T1000 (cell line): ENCODE measurements around the gene FCER1G.
A peak's percentile ranks its signal among the peaks of the same experiment; 100 is the strongest.

Experiments used
- DNase-seq: peaks from one replicate; lab custom pipeline; 2025; ENCODE audit warnings: mixed read lengths; lab: John Stamatoyannopoulos, UW

Gene FCER1G

DNA sequence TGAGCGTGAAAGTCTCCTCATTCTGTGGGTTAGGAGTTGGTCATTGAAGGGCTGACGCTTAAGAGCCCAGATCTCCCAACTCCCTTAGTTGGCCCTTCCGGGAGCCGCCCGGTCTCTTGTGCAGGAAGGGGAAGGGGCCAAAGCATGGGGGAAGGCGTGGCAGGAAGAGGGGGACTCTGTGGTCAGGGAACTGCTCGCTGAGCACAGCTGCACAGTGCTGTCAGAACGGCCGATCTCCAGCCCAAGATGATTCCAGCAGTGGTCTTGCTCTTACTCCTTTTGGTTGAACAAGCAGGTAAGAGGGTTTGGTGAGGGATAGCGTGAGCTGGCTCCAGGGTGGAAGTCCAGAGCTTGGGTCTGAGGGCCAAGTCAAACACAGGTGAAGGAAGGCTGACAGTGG lies at the start of gene FCER1G:
Gene FCER1G (plus strand): TSS at position 220 of the 400 bp plus-strand sequence. CDS start 27 bp downstream, at position 247.
- no peak for DNase-seq

DNA sequence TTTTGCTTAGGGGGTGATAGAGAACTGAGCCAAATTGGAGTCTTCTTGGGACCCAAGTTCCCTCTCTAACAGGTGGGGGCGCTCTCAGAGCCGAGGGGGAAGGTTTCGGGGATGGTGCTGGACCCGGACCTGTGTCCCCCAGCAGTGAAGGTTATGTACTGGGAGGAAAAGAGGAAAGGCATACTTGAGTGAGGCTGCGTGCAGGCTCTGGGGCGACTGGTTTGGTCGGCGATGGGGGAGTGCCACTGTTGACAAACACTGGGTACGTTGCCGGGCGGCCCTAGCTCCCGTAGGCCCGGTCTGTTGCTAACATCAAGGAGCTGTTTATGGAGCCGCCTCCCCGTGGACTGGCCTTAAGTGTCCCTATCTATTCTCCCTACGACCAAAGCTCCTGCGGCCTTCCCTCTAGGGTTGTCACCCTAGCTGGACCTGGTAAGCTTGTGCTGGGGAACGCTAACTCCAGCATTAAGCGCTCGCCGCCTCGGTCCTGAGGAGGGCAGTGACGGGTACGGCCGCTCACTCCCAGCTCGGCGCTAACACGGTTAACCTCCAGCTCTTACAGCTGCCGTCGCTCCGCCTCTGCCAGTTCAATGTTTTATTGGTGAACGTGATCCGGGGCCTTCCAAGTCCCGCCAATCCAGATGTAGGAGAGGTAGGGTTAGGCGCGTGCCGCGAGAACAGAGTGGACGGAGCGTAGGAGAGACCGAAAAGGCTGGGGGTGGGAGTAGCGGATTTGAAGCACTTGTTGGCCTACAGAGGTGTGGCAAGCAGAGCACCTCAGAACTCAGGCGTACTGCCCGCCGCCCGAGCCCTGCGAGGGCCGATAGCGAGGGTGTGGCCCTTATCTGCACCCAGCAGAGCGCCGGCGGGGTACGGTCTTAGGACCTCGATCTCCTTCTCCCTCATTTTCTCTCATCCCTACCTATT lies 49.1 kb upstream of the FCER1G start, which contains the start of gene PPOX:
Gene PPOX (plus strand): TSS at position 685 of the 927 bp plus-strand sequence. CDS start 422 bp downstream, outside the sequence.
- peak; percentile 88 for DNase-seq

DNA sequence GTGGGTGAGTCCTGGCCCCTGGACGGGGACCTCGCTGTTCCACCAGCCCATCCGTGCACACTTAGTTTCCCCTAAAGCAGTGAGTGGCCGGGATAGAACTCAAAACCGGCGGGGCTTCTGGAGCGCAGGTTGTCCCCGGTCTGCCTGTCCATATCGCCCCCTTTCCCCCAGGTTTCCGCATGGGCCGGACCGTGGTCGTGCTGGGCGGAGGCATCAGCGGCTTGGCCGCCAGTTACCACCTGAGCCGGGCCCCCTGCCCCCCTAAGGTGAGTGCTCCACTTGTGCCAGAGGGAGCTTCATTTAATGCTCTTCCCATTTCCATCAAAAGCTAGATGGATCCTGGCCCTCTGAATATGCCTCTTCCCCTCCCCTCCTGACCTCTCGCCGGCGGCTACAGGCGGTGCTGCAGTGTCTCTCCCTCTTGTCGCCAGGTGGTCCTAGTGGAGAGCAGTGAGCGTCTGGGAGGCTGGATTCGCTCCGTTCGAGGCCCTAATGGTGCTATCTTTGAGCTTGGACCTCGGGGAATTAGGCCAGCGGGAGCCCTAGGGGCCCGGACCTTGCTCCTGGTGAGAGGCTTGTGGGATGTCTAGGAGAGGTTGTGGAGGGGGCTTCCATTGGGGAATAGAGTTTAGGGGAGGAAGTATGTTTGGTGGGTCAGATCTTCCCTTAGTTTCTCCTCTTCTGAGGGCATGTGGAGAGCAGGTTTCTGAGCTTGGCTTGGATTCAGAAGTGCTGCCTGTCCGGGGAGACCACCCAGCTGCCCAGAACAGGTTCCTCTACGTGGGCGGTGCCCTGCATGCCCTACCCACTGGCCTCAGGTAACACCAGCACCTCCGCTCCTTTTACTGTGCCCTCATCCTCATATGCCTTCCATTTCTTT lies 48.2 kb upstream of the FCER1G start:
- DNase-seq = no peak

DNA sequence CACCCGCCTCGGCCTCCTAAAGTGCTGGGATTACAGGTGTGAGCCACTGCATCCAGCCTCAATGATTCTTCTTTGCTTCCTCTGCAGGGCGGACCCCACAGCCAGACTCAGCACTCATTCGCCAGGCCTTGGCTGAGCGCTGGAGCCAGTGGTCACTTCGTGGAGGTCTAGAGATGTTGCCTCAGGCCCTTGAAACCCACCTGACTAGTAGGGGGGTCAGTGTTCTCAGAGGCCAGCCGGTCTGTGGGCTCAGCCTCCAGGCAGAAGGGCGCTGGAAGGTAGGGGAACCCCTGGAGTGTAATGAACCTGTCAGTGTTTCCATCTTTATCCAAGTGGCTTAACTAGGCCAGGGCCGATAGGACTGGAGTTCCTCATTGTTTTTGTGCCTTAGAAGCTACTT lies 46.2 kb upstream of the FCER1G start:
- DNase-seq = no peak

DNA sequence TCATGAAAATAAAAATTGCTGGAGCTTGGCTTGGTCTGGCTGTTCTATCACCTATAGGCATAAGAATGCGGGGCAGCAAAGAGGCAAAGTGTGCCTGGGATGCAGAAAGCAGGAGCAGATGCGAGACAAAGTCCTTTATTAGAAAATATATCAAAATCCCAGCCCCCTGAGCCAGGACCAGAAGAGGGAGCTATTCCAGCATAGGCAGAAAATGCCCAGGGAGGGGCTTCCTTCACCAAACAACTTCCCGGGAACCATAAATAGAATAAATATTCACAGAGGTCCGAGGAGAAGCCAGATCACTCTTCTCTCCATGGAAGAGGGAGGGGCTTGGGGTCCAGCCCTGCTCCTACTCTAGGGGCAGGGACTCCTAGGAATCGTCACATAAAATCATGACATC lies 43.9 kb upstream of the FCER1G start:
- no peak for DNase-seq

DNA sequence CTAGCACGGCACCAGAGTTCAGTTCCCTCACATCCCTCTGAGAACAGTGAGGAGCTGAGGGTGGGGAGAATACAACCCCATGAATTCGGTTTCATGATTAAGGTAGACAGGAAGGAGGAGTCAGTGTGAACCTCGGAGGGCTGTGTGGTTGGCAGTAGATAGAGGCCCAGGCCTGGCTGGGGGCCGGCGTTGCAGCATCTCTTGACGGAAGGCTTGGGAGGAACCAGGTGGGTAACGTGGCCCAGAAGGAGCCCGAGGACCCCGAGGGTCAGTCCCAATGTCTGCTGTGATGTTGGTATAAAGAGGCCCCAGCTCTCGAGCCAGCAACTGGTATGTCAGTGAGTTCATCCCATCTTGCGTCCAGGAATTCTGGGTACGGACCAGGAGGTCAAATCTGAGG lies 43.4 kb upstream of the FCER1G start:
- no peak for DNase-seq

DNA sequence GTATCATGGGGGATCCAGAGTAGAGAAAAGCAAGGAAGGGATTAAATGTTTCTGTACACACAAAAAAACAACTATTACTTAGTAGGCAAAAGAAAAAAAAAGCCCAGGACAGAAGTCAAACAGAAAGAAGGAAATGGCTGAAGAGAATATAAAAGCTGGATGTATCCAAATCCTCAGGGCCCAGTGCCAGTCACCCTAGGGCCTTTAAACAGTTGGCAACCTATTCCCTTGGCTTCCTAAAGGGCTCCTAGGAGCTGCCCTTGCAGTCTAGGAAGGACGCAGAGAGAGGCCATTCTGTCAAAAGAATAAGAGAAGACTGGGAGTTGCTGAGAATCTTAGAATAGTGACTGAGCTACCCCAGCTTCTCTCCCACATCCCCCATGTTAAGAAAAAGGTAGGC lies 42.7 kb upstream of the FCER1G start:
- no peak for DNase-seq

DNA sequence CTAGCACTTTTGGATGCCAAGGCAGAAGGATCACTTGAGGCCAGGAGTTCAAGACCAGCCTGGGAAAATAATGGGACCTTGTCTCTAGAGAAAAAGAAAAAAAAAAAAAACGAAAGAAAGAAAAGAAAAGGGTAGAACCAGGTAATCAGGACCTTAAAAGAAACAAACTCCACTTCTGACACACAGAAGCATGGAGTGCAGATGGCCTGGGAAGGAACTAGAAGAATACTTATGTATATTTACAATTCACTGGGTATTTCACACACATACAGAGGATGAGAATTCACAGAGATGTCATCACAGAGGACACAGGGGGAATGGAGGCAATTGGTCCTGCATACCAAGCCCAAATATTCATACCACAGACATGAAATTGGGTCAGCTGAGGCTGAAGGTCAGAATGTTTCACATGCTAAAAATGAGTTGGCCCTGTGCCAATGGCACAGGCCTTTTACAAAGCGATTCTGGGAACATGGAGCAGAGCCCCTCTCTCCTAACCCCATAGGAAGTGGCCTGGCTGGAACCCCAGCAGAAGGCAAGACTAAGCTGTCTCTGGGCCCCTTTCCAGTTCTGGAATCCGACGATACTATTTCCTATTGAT lies 42.2 kb upstream of the FCER1G start:
- no peak for DNase-seq

DNA sequence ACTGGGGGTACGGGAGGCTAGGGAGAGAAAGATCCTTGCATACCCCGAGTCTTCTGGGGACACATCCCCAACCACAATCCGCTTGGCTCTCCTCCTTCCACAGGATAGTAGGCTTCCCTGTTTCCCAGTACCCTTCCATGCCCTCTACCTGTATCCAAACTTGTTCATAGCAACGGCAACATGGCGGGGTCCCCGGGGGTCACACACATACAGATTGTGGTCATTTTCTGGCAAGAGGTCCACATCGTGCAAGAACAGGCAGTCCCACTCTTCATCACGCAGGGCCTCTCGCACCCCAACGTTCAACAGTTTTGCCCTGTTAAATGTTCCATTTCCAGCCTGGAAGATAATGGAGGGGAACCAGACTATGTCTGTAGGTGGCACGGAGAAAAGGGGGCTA lies 41.4 kb upstream of the FCER1G start:
- no peak for DNase-seq

DNA sequence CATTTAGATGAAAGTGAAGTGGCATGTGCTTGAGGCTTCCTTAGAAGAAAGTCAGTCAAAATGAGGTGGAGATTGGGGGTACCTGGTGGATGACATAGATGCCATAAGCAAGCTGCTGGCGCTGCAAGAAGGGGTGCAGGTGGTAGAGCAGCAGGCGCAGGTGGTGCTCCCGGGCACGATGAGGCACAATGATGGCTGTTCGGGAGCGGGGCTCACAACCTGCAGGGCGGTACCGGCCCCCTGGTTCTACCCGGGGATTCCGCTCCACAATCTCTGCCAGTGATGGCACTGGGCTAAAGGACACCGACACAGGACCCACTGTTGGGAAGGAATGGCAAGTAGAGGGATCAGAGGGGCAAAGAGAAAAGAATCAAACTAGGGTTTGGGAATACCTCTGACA lies 40.2 kb upstream of the FCER1G start:
- no peak for DNase-seq

DNA sequence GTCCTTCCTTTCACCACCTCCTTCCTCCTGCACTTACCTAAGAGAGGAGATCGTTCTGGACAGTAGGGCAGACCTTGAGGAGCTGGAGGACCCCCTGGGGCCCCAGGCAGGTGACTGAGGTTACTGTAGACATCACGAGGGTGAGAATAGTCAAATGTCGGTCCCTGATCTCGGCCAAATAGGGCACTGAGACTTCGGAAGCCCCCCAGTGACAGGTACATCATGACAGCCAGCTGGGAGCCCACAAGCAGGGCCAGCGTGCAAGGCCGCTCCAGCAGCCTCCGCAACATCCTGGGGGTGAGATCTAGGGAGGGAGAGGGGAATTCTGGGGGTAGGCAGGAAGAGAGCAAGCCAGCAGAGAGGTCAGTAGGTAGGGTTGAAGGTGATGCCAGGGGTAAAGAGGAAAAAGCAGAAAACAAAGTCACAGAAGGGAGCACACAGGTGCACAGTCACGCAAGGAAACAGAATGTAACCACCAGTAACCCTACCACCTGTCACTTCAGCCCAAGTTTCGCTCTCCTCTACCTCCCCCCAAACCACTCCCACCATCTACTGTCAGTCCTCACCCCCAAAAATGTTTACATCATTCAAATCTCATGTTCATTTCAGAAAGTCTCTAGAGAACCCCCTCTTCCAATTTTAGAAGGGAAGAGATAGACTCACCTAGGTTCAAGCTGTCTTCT lies 39.2 kb upstream of the FCER1G start:
- no peak for DNase-seq

DNA sequence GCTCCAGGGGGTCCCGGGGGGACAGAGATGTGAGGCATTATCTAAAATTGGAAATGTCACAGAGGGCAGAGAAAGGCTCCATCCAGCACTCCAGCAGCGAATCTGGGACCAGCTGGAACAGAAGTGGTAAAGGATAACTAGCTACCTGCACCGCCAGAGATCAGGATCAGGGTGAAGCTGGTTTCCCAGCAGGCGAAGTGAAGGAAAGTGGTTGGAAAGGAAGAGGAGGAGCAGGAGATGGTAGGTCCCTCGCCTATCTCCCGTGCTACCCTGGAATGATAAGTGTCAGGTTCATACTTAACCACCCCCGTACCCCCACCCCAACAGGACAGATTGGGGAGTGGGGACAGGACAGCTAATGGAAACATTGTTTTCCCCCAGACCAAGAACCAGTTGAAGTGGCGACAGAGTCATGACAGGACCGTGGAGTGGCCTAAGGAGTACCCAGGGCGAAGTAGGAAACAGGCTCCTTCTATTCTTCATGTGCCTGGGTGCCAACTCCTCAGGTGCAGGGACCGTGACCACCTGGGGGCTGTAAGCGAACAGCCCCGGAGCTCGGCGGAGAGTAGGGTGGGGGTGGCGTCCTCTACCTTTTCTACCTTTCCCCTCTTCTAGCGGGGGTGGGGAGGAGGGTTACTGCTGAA lies 38.5 kb upstream of the FCER1G start:
- DNase-seq = no peak

DNA sequence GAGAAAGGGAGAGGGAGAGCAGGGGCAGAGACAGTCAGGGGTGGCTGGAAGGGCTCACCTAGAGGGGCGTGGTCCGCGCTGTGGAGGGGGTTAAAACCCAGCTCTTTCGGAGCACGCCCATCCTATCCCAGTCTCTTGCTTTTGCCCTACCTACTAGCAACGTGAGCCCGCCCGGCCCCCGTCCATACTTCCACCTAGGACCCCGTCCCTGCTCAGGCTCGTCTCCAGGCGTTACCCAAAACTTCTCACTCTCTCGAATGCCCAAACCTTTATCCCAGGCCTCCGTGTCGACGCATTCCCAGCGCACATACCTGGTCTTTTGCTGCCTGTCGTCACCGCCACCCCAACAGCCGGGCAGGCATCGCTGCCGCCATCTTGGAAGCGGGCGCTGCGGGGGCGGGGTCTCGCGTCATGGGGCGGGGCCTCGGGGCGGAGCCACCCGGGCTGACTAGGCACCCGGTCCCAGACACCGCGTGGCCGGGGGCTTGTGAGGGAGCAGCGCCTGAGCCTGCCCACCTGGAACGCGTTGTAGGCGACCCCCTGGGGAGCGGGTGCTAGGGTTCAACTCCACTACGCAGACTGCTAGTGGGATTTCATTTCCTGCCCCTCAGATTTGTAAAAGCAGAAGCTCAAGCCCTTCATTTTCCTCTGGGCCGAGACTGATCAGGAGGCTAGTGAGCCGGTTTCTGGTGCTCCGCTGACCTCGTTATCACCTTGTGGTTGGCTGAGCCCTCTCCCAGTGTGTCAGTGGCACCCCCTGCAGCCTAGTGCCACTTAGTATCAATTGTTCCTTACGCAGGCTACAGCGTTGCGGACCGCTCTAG lies 37.8 kb upstream of the FCER1G start, which contains the start of gene B4GALT3:
Gene B4GALT3 (minus strand): TSS at position 396 of the 824 bp plus-strand sequence. CDS start 1,447 bp downstream, outside the sequence.
- peak; percentile 75 for DNase-seq

DNA sequence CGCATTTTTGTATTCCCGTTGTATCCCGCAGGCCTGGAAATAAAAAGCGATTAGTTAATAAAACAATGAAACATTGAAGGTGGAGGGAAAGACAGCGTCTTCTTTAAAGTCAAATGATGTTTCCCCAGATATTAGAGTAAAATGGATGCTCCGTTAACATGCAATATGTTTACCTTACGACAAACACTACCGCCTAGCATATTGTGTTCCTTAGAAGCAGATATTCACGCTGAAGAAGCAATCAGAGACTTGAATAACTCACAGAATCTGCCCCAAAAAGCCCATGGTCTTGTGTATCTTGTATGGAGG lies 37.2 kb upstream of the FCER1G start:
- no peak for DNase-seq

DNA sequence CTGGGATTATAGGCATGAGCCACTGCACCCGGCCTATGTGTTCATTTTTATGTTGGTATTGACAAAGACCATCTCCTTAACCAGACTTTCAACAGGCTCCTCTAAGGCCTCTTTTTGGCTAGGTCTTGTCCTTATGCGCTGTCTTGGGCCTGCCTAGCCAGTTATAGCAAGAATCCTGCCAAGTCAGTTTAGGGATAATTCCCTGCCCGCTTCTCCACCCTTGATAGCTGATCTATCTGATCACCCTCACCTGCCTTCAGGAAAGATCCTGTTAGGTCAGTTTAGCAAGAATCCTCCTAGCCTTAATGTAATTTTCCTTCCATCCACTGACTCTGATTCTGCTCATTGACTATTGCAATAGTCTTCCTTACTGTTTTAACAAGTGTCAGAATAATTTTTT lies 35.4 kb upstream of the FCER1G start:
- no peak for DNase-seq

DNA sequence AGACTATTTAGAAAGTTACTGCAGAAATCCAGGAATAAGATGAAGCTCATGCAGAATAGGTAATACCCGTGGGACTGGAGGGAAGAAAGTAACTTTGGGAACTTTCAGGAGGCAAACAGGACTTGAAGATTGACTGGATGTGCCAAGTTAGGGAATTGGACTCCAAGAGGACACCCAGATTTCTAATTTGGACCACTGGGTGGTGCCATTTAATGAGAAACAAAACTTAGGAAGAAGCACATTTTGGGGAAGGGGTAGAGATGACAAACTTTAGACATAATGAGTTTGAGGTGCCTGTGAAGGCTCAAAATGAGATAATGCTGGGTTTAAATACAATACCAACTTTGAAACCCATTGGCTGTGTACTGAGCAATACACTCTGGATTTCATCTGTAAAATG lies 34.5 kb upstream of the FCER1G start:
- DNase-seq = no peak

DNA sequence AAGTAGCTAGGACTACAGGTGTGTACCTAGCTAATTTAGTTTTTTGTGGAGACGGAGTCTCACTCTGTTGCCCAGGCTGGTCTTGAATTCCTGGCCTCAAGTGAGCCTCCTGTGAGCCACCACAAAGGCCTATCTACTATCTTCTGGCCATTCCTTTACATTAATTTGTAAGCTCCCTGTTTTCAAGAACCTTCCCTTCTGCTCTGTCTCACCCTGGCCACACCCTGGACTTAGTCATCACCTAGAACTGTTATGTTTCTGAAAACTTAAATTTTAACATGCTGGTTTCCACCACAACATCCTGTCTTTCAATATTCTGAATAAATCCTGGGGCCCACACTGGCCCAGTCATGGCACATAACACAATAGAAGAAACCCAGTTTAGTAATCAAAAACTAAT lies 32.9 kb upstream of the FCER1G start:
- DNase-seq = no peak

DNA sequence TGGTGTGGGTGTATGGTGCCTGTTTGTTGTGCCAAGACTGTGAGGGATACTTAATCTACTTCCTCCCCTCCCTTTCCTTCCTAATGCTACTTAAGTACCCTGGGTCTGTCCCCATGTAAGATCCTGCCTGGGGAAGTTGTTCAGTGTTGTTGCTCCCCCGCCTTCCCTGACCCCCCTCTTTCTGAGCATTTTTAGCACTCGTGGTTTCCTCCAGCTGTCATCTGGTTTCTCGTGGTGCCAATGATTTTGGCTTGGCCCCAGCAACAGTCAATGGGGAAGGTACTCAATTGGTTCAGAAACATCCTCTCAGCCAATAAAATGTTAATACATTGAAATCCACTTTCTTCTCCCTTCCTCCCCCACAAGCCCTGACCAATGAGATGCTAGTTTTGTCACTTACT lies 29.8 kb upstream of the FCER1G start:
- DNase-seq = no peak

DNA sequence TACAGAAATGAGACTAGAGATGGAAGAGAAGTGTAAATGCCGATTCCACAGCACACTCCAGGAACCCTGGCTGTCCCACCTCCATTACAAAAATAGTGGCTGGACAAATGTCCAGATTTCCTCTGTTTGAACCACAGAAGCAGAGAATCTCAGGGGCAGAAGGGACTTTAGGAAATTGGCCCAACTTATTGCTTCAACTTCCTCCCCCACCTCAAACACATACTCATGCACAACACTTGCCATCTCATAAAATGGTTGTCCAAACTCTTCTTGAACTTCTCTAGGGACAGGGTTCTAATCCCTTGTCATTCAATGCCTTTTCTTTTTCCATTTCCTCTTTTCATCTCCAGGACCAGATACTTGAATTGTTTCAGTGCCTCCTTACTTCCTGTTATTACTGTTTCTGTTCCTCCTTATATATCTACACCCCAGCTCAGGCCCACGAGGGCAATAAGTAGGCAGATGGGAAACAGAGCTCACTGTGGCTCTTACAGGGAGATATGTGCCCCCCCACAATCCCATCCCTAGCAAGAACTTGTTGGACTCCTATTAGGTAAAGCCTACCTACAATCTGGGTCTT lies 29.3 kb upstream of the FCER1G start:
- no peak for DNase-seq

DNA sequence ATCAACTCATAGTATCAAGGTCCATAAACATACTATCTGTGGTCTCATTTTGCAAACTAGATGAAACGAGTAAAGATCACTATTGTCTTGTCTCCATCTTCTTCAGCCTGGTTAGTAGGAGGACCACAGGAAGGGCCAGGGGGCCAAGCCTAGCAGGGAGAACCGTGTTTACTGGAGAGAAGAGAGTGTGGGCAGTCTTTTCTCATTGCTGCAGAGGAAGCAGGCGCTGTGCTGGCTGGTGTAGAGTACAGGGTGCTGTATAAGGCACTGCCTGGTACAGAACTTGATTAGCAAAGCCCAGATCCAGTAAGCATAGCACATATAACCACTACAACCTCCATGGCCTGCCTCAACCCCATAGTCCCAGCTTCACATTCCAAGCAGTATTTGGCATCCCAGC lies 27.8 kb upstream of the FCER1G start:
- DNase-seq = no peak
